T-helper 2 cell treated with Interferon-gamma antibody and Interleukin-4, amounts not matched to agents 100 ng/mL and 5 ng/mL, for 36 hours (primary cell): ENCODE measurements around the gene RGPD3. TPM values are rescaled to one million over a fixed set of nuclear protein-coding genes. Genes with fewer than 3 reads are reported as not detected.
"Not testable (repeated sequence)": the region's sequence is repeated elsewhere in the genome, so short reads cannot be mapped to it uniquely, and the experiment has no call there.

Experiments used
- intact Hi-C: fragments of 100-400 bp; cut with micrococcal nuclease; formaldehyde crosslinking; loops from one replicate; pipeline ENCODE4 v1.15.1; 2023
- total RNA-seq: library from RNA; stranded (reverse); gene quantifications from 2 replicates; pipeline ENCODE4 v1.2.3, GENCODE V29; 2022

The RGPD3 gene
- total RNA-seq, 1 donor from 2014 or later = 0.30 TPM

DNA sequence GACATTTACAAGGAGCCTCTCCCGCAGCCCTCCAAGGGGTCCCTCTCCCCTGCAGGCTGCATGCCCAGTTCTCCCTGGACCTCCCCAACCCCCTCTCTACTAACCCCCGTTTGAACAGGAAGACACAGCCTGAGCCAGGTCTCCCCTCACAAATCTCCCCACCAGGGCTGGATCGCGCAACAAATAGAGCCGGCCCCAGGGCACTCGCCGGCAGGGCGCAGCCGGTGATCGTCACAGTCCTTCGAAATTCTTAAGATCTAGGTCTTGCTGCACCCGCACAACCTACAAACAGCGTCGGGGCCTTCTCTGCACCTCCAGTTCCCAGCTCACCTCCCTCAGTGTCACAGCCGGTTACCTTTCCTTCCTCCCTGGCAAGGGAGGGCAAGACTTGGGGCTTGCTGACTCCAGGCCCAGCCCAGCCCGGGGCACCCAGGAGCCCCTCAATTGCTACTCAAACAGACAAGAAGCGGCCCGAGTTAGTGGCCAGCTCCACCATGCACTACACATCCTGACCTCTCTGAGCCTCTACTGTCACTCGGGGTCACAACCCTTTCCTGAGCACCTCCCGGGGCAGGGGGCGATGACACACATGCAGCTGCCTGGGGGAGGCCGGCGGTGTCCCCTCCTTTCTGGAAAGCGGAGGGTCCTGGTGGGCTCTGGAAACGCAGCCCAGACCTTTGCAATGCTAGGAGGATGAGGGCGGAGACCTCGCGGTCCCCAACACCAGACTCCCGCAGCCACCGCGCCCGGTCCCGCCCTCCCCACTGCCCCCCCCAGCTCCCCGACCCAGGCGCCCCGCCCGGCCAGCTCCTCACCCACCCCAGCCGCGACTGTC, 18.6 kb upstream of the RGPD3 start, which contains the start of gene CD8B2:
TSS of gene CD8B2 (plus strand) at position 814 of the 835 bp plus-strand sequence. CDS start 63 bp downstream, outside the sequence.
- intact Hi-C loops = not testable (repeated sequence)

DNA sequence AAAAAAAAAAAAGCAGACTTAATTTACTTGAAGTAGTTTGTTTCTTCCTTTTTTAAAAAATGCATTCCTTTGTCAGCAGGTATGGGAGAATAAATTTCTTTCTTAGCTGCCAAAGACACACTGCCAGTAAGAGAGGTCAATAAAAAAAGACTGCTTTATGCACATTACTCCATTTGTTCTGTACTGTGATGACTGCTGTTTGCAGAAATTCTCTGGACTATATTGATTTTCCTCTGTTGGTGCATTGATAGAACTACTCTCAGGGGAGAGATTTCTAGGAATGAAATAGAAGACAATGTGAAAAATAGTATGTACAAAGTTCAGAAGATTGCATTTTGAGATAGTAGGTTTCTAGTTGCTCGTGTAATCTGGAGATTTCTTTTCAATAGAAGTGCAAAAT, 11.3 kb upstream of the RGPD3 start:
- intact Hi-C loops = not testable (repeated sequence)

DNA sequence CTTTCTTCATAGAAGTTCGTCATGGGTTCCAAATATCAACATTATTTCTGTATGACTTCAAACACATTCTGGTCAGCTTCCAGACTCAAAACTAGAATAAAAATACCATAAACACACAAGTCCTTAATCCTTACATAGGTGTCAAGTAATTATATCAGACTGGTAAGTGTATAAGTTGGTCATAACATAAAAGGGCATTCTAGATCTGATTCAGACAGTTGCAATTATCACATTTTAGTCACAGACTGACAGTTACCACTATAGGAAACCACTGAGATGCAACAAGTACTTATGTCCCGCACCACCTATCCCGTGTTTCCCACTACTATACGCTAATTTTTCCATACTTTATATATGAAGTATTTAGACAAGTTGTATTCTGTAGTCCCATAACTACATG, 9.4 kb upstream of the RGPD3 start:
- intact Hi-C loops = not testable (repeated sequence)

DNA sequence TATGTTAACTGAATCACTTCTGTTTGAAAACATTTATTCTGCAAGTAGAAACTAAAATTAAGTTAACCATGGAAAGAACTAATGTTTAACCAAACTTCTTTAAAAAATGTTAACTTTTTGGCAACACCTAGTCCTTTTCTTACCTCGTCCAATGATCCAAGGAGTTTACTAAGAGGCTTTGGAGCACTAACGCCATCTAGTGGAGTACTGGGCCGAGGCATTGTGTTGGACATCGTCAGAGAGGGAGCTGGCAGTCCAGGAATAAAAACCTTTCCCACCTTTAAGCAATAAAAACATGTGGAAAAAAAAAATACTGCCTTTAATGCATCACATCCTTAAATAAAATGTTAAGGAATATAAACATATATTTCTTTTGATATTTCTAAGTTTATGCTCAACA, 2.4 kb upstream of the RGPD3 start:
- intact Hi-C loops = not testable (repeated sequence)

DNA sequence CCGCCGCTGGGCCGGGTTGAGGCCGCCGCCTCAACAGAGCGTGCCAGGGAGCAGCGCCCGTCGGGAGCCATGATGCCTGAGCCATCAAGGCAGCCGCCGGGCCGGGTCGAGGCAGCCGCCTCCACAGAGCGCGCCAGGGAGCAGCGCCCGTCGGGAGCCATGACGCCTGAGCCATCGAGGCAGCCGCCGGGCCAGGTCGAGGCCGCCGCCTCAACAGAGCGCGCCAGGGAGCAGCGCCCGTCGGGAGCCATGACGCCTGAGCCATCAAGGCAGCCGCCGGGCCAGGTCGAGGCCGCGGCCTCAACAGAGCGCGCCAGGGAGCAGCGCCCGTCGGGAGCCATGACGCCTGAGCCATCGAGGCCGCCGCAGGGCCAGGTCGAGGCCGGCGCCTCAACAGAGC, 697 bp downstream of the RGPD3 start:
- intact Hi-C loops = loop anchor here (5.0 kb wide), 1 partner anchor 365 kb away; no protein-coding TSS in a partner anchor

DNA sequence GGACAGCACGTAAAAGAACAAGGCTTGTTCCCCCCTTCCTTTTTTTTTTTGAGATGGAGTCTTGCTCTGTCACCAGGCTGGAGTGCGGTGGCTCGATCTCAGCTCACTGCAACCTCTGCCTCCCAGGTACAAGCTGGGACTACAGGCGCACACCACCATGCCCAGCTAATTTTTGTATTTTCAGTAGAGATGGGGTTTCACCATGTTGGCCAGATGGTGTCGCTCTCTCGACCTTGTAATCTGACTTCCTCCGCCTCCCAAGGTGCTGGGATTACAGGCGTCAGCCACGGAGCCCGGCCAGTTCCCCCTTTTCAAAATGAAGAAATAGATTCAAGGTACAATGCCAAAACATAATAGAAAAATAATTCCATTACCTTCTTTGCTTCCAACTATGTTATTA, 6.3 kb downstream of the RGPD3 start:
- intact Hi-C loops = not testable (repeated sequence)

DNA sequence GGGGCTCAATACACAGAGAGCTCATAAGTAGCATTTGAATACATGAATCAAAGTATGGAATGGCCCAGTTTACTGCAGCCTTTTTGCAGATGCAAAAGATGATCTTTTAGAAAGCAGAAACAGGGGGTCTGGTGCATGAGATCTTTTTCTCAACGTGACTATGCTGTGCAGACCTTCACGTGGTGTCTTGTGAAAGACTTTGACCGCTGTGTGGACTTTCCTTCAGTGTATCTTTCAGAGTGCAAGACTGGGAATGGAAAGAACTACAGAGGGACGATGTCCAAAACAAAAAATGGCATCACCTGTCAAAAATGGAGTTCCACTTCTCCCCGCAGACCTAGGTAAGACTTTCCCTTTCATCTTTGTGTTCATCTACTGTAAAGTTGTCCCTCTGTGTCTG, 77.5 kb downstream of the RGPD3 start:
- intact Hi-C loops = not testable (repeated sequence)

DNA sequence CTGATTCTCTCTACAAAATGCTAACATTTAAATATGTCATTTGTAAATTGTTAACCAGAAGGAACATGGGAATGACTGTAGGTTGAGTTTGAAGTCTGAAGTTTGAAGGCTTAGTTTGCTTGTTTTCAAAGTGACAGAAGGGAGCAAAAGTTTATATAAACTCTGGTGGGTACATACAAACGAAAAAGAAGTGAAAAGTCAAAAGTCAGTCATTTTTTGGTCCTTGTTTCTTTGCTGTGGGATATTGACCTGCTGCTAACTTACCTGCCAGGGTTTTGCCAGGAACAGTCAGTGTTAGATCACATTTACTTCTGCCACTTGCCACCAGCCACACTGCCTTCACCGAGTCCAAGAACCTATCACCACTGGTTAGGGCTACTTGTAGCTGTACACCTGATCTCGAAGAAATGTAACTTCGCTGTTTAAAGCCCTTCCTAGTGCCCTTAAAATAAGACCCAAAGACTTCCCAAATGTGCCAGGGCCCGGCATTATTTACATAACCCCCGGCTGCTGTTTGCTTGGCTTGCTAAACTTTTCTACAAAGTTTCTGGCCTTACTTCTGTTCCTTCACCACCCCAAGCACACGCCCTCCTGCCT, 79.3 kb downstream of the RGPD3 start:
- intact Hi-C loops = not testable (repeated sequence)

DNA sequence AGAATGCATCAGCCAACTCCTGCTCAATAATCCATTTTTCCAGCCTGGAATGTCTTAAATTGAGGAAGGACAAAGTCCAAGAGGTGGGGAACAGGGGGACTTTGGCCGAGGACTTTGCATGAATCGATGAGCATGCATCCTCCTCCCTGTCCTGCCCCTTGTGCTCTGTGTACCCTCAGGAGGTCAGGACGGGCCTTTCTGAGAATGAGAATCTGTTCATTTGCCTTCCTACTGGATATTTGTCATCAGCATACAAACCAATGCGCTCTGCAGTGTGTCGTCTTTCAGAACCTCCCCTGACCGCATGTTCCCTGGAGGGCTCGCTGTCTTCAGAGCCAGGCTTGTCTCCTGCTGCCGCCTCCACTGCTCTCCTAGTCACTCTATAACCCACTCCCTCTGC, 83.7 kb downstream of the RGPD3 start:
- intact Hi-C loops = not testable (repeated sequence)

DNA sequence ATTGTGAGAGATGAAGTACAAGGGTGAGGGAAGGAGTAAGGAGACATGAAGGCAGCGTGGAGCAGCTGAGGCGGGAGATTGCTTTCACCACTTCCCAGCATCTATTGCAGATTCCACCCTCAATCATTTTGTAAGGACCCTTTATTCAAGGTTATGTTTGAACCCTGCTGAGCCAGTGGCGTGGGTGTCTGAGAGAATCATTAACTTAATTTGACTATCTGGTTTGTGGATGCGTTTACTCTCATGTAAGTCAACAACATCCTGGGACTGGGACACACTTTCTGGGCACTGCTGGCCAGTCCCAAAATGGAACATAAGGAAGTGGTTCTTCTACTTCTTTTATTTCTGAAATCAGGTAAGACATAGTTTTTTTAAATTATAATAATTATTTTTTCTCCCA, 86.3 kb downstream of the RGPD3 start:
- intact Hi-C loops = not testable (repeated sequence)

DNA sequence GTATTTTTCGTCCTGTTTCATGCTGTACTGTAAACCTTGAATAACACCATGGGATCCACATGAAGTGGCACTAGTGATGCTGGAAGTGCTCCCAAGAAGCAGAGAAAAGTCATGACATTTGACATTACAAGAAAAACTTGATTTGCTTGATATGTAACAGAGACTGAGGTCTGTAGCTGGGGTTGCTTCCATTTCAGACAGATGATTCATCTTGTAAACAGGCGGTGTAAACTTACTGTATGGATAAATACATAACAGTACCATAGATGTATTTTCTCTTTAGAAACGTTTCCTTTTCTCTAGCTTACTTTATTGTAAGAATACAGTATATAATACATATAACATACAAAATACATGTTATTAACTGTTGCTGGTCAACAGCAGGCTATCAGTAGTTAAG, 88.6 kb downstream of the RGPD3 start:
- intact Hi-C loops = not testable (repeated sequence)

DNA sequence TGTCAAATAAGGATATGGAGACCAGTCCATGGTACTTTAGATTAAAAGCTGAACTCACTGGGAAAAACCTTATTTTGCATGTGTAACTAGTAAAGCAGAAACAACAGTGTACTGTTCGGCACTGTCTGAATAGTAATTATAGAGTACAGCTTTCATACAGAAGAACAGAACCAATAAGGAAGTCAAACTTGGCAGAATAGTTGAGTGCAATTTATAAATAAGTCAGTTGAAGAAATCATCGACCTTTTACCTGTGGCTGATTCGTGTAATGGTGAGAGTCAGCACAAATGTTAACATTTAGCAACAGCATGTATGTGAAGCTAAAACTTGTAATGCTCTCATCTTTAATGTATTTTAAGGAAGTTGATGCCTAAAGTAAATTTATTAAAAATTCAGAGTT, 99.0 kb downstream of the RGPD3 start:
- intact Hi-C loops = not testable (repeated sequence)

DNA sequence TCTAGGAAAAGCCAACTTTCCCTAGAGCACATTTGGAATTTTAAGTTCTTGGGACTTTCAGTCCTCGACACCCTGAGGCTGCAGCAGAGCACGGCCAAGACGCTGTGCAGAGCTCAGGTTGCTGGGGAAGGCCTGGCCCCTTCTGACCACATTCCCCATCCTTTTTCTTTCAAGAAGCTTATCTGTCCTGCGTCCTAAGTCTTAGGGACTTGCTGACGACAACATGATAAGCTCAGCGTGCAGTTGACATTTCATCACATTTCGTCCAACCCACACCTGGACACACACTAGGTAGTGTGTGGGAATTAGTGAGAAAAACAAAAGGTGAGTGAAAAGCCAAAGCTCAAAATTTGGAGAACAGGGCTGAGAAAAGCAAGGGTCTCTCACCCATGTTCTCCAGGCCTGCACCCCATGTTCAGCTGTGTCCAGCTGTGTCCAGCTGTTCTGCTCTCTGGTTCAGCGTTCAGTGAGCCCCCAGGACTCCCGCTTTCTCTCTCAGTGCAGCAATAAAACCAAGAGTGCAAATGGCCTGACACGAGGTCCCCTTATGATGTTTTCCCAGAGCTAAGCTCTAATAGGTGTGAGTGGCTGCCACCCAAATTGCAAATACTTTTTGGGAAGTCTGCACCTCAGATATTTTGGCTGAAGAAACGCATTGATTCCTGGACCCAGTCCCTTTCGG, 101.9 kb downstream of the RGPD3 start:
- intact Hi-C loops = no loop called here

DNA sequence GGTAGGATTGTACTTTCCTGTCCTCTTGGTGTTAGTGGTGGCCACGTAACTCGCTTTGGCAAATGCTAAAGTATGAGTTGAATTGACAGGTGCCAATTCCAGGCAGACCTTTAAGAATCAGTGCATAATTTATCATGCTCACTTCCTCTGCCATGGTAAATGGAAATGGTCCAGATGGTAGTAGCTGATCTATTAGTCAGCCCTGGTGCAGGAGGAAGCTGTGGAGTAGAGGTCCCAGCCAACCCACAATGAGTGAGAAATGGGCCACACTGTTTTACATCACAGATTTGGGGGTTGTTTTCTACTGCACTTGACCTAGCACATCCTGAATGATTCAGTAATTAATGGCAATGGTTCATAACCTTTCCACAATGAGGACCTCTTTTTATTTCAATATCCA, 104.4 kb downstream of the RGPD3 start:
- intact Hi-C loops = no loop called here

DNA sequence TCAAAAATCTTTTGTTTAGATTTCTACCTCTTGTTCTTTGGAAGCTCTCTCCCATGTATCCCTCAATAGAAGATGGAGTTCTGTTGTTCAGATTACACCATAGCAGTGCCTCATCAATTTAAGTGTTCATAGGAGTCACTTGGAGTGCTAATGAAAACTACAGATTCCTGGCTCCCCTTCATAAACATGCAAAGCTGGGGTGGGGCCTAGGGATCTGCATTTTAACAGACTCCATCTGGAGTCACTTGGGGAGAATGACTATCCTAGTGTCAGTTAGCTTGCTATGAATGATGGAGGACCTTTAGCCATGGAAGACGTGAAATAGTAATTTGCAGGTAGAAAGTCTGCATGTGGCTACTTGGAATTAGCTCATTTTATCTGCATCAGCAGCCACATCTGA, 105.4 kb downstream of the RGPD3 start:
- intact Hi-C loops = no loop called here

DNA sequence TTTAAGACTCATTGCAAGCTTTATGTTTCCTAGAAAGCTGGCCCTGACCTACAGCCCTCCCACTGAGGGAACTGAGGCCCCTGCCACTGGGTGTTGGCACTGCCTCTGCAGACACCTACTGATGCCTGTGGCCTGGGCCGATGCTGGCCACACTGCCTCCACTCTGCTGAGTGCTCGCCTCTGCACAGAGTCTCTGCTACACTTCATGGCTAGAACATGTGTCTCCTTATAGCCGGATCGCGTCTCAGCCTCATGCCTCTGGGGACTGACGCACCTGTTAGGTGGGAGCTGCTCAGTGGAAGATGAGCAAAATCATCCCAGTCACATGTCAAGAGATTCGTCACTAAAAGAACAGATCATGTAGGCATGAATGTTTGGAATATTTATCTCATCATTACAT, 108.7 kb downstream of the RGPD3 start:
- intact Hi-C loops = no loop called here

DNA sequence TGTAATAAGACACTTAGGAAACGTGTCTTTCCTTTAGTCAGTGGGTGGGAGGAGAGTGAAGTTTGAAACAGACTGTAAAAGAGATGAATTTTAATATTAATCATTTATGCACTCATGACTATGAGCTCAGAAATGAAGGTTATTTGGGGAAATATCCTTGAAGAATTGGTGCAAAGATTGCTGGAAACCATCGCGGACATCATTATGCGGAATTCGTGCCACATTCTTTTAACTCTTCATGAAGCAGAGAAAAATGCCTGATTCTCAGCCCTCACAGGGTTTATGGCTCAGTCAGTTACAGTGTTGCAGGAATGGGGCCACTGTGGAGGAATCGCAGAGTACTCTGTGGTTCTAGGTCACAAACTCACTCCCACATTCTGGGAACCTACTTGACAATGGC, 109.7 kb downstream of the RGPD3 start:
- intact Hi-C loops = no loop called here

DNA sequence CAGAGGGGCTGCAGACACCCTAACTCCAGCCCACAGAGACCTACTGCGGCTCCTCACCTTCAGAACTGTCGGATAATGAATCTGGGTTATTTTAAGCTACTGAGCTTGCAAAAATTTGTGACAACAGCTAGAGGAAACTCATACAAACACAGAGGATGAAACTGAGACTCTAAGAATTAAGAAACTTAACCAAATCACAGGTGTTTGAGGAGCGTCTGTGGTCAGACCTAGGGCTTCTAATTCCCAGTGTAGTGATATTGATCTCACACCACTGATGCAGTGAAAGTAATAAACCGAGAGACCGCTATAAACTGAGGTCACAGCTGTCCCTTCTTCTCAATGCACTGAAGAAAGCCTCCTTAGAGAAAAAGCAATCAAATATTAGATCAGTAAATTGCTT, 110.1 kb downstream of the RGPD3 start:
- intact Hi-C loops = no loop called here

DNA sequence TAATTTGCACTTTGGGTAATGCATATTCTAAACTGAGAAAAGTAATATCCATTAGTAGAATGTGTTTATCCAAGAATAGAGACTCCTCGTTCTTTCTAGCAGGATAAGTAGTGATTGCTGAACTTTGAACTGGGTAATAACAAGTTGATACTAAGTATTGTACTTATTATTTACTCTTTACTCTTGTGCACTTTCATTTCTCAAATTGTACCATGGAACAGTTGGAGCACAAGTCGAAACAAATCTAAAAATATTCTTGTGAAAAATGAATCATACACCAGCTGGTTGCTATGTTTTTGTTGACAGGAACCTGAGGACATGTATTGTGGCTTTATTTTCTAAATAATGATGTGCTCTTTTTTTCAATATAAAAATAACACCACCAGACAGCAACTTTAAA, 111.9 kb downstream of the RGPD3 start:
- intact Hi-C loops = no loop called here

DNA sequence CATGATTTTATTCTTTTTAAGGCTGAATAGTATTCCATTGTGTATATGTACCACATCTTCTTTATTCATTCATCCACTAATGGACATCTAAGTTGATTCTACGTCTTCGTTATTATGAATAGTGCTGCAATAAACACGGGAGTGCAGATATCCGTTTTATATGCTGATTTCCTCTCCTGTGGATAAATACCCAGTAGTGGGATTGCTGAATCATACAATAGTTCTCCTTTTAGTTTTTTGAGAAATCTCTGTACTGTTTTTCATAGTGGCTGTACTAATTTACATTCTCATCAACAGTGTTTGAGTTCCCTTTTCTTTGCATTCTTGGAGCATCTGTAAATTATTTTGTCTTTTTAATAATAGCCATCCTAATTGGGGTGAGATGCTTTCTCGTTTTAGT, 114.5 kb downstream of the RGPD3 start:
- intact Hi-C loops = no loop called here

DNA sequence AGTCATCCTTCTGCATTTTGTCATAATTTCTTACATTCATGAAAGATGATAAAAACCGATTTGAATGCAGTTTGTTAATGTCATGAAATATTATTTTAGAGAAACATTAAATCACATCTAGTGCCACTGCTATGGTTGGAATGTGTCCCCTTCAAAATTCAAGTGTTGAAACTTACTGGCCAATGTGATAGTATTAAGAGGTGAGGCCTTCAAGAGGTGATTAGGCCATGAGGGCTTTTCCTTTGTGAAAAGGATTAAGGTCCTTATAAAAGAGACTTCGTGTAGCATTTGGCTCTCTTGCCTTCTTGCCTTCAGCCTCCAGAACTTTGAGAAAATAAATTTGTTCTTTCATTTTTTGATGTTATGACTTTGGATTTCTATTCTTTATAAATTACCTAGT, 117.2 kb downstream of the RGPD3 start:
- intact Hi-C loops = no loop called here

DNA sequence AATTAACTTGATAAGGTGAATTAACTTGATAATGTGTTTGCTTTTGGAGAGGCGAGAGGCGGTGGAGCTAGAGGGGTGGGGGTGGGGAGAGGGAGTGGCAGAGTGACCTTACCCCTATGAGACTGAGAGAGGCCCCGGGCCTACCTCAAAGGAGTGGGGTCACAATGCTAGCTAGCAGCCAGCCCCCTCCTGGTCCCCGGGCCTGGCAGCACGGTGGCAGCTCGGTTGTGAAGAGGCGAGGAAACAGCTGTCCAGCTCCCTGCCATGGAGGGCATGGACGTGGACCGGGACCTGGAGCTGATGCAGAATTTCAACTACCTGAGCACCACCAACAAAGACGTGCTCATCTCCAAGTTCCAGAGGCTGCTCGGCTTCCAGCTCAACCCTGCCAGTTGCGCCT, 123.9 kb downstream of the RGPD3 start:
- intact Hi-C loops = no loop called here
